ENCODE measurements around the gene TMEM220. TPM values are rescaled to one million over a fixed set of nuclear protein-coding genes. Genes with fewer than 3 reads are reported as not detected.

The TMEM220 gene
- total and polyA plus RNA-seq, 9 of the 15 experiments (the other 6 are each of a cell fraction or from before 2014, with no cell fraction given) = not detected

GRCh38 chr17:10716218-10716617, 13.6 kb downstream of the TMEM220 start (continued):
- no peak for TF ChIP-seq RREB1 (CRISPR knock-in tag; IDR thresholded peaks at IDR 0.05)
- 0 out of 2 replicates have a peak, but pooled peaks have one; percentile 14 for TF ChIP-seq MAFG (tag; conservative IDR thresholded peaks at IDR 0.05)
- no peak for TF ChIP-seq RFX5 (IDR thresholded peaks at IDR 0.05; ENCODE audit: low read depth, low read length)
- TF ChIP-seq ATF1 (CRISPR knock-in tag; IDR thresholded peaks at IDR 0.05) = no peak
- peak; percentile 35; the same call in 1 of the 2 replicates for TF ChIP-seq ATF1 (tag; IDR thresholded peaks at IDR 0.05)

GRCh38 chr17:10713318-10713717, 16.5 kb downstream of the TMEM220 start:
- WGBS (ENCODE audit: insufficient coverage, low coverage, missing lambda C conversion rate) = 93% methylated on average over 2 of the region's 2 CpGs
- in situ Hi-C loops (cut with MboI) (no loop called here), intact Hi-C loops (cut with micrococcal nuclease) (no loop called here)
- FAIRE-seq (no peak), DNase-seq (ENCODE audit: extremely low read depth in 1 of 4, low spot score in 3 of 4) (no peak), ATAC-seq (no peak)
- Histone ChIP-seq H3K9me1 (ENCODE audit: control insufficient read depth, insufficient read depth, low read length) (no peaks in the 10 kb centered on the region), H3K9ac (ENCODE audit: insufficient read depth in 1 of 2, low read depth in 2 of 2, low read length in 2 of 2) (no peak overlapping the region), H3K4me2 (ENCODE audit: insufficient read depth, low read length) (no peak overlapping the region), H3K27ac (ENCODE audit: extremely low read depth, low read depth, low read length) (no peak overlapping the region), H4K20me1 (replicated peaks; ENCODE audit: control insufficient read depth, insufficient read depth, low read length) (no peaks in the 10 kb centered on the region), H3K27me3 (ENCODE audit: control insufficient read depth in 2 of 2, insufficient read depth in 2 of 2, low read length in 2 of 2) (no peaks in the 10 kb centered on the region), H3K79me2 (ENCODE audit: control insufficient read depth, insufficient read depth, low read length) (no peaks in the 10 kb centered on the region), H3K4me1 (replicated peaks in 1 of 2; ENCODE audit: control insufficient read depth in 2 of 2, insufficient read depth in 2 of 2, low read length in 2 of 2) (no peaks in the 10 kb centered on the region), H2AFZ (ENCODE audit: low read depth, low read length) (no peak overlapping the region), H3K4me3 (no peak overlapping the region), H3K9me3 (replicated peaks; ENCODE audit: control insufficient read depth, insufficient read depth, low read depth, low read length) (no peaks in the 10 kb centered on the region), H3K36me3 (ENCODE audit: control insufficient read depth, insufficient read depth, low read length) (peaks cover 28% of the 10 kb centered on the region; the same call in 1 of the 3 replicates)
- POLR2A ChIA-PET = no interaction called here
- BruUV-seq (replicated peaks) = no TSS peak
- CTCF ChIA-PET (ENCODE audit: low intra/inter-chr PET ratio) = no interaction called here
- TF ChIP-seq MCM7 (IDR thresholded peaks at IDR 0.05) = no peak
- TF ChIP-seq LARP7 (IDR thresholded peaks at IDR 0.05) = no peak
- TF ChIP-seq MLX (CRISPR knock-in tag; conservative IDR thresholded peaks at IDR 0.05) = no peak
- TF ChIP-seq SRSF7 (optimal IDR thresholded peaks at IDR 0.05; ENCODE audit: low read depth, low read length) = no peak
- no peak for TF ChIP-seq ZNF583 (CRISPR knock-in tag; IDR thresholded peaks at IDR 0.05)
- TF ChIP-seq KLF6 (CRISPR knock-in tag; IDR thresholded peaks at IDR 0.05; ENCODE audit: borderline replicate concordance) = no peak
- no peak for TF ChIP-seq WHSC1 (IDR thresholded peaks at IDR 0.05; ENCODE audit: low read length)
- no peak for TF ChIP-seq E4F1 (CRISPR knock-in tag; IDR thresholded peaks at IDR 0.05; ENCODE audit: borderline replicate concordance)
- TF ChIP-seq ZBED1 (IDR thresholded peaks at IDR 0.05) = no peak
- TF ChIP-seq ERF (CRISPR knock-in tag; IDR thresholded peaks at IDR 0.05) = no peak
- no peak for TF ChIP-seq ZNF263 (CRISPR knock-in tag; IDR thresholded peaks at IDR 0.05; ENCODE audit: borderline replicate concordance)

All from K562 (cell line).